ENCODE measurements around the gene SNX9. TPM values are rescaled to one million over a fixed set of nuclear protein-coding genes. Genes with fewer than 3 reads are reported as not detected.

SNX9 gene
- total and polyA plus RNA-seq, 2 donors (not counting 1 experiment from before 2014, with no cell fraction given) = 56.8 to 117 TPM

GRCh38 chr6:157879873-157880254 lies 56.8 kb downstream of the SNX9 start:
- Histone ChIP-seq H3K4me1 (ENCODE audit: control insufficient read depth, extremely low read depth, insufficient read depth, low read length) (no peaks in the 10 kb centered on the region), H3K36me3 (ENCODE audit: control insufficient read depth, insufficient read depth, low read length) (peaks cover 12% of the 10 kb centered on the region), H3K27me3 (ENCODE audit: control insufficient read depth, insufficient read depth, low read length) (no peaks in the 10 kb centered on the region), H3K79me2 (ENCODE audit: control insufficient read depth, insufficient read depth, low read length) (peaks cover 6% of the 10 kb centered on the region), H3K9me3 (ENCODE audit: control insufficient read depth, insufficient read depth, low read depth, low read length) (no peaks in the 10 kb centered on the region), H2AFZ (ENCODE audit: low read length) (no peak overlapping the region), H3K27ac (ENCODE audit: insufficient read depth, low read length) (no peak overlapping the region), H3K4me2 (ENCODE audit: extremely low read depth, insufficient read depth, low read length) (no peak overlapping the region), H3K4me3 (replicated peaks in 1 of 4; ENCODE audit: control extremely low read depth in 1 of 4, insufficient read depth in 1 of 4, low read depth in 3 of 4, low read length in 4 of 4) (no peak overlapping the region), H4K20me1 (ENCODE audit: control insufficient read depth, extremely low read depth, insufficient read depth, low read length) (no peaks in the 10 kb centered on the region), H3K9ac (ENCODE audit: insufficient read depth, low read length) (no peak overlapping the region)
- DNase-seq (ENCODE audit: low read depth in 2 of 2) = no peak
- TF ChIP-seq CTCF (conservative IDR thresholded peaks at IDR 0.05 in 1 of 2, IDR thresholded peaks at IDR 0.05 in 1 of 2; ENCODE audit: low read depth in 1 of 2, low read length in 2 of 2) (no peak), EZH2 (IDR thresholded peaks at IDR 0.05; ENCODE audit: low read length, missing control alignments) (no peak)

GRCh38 chr6:157880534-157880933 lies 57.5 kb downstream of the SNX9 start:
- Histone ChIP-seq H3K36me3 (ENCODE audit: control insufficient read depth, insufficient read depth, low read length) (peaks cover 6% of the 10 kb centered on the region), H3K27me3 (ENCODE audit: control insufficient read depth, insufficient read depth, low read length) (no peaks in the 10 kb centered on the region), H3K9ac (ENCODE audit: insufficient read depth, low read length) (no peak overlapping the region), H3K4me3 (replicated peaks in 1 of 4; ENCODE audit: control extremely low read depth in 1 of 4, insufficient read depth in 1 of 4, low read depth in 3 of 4, low read length in 4 of 4) (no peak overlapping the region), H3K4me2 (ENCODE audit: extremely low read depth, insufficient read depth, low read length) (no peak overlapping the region), H3K9me3 (ENCODE audit: control insufficient read depth, insufficient read depth, low read depth, low read length) (no peaks in the 10 kb centered on the region), H4K20me1 (ENCODE audit: control insufficient read depth, extremely low read depth, insufficient read depth, low read length) (no peaks in the 10 kb centered on the region), H3K79me2 (ENCODE audit: control insufficient read depth, insufficient read depth, low read length) (peaks cover 6% of the 10 kb centered on the region), H3K27ac (ENCODE audit: insufficient read depth, low read length) (no peak overlapping the region), H3K4me1 (ENCODE audit: control insufficient read depth, extremely low read depth, insufficient read depth, low read length) (no peaks in the 10 kb centered on the region), H2AFZ (ENCODE audit: low read length) (no peak overlapping the region)
- no peak for DNase-seq (ENCODE audit: low read depth in 2 of 2)
- TF ChIP-seq EZH2 (IDR thresholded peaks at IDR 0.05; ENCODE audit: low read length, missing control alignments) = no peak

- Histone ChIP-seq H3K79me2 (ENCODE audit: control insufficient read depth, insufficient read depth, low read length) (peaks cover 6% of the 10 kb centered on the region), H3K27ac (ENCODE audit: insufficient read depth, low read length) (no peak overlapping the region), H3K4me3 (replicated peaks in 1 of 4; ENCODE audit: control extremely low read depth in 1 of 4, insufficient read depth in 1 of 4, low read depth in 3 of 4, low read length in 4 of 4) (no peak overlapping the region), H4K20me1 (ENCODE audit: control insufficient read depth, extremely low read depth, insufficient read depth, low read length) (no peaks in the 10 kb centered on the region), H3K9me3 (ENCODE audit: control insufficient read depth, insufficient read depth, low read depth, low read length) (no peaks in the 10 kb centered on the region), H3K4me2 (ENCODE audit: extremely low read depth, insufficient read depth, low read length) (no peak overlapping the region), H3K9ac (ENCODE audit: insufficient read depth, low read length) (no peak overlapping the region), H3K4me1 (ENCODE audit: control insufficient read depth, extremely low read depth, insufficient read depth, low read length) (no peaks in the 10 kb centered on the region), H3K36me3 (ENCODE audit: control insufficient read depth, insufficient read depth, low read length) (peaks cover 8% of the 10 kb centered on the region), H2AFZ (ENCODE audit: low read length) (no peak overlapping the region), H3K27me3 (ENCODE audit: control insufficient read depth, insufficient read depth, low read length) (no peaks in the 10 kb centered on the region)
- TF ChIP-seq CTCF (conservative IDR thresholded peaks at IDR 0.05 in 1 of 2, IDR thresholded peaks at IDR 0.05 in 1 of 2; ENCODE audit: low read depth in 1 of 2, low read length in 2 of 2) (no peak), EZH2 (IDR thresholded peaks at IDR 0.05; ENCODE audit: low read length, missing control alignments) (no peak)
- DNase-seq (ENCODE audit: low read depth in 2 of 2) = no peak
Measured at GRCh38 chr6:157881342-157881741, 58.3 kb downstream of the SNX9 start.

Data from fibroblast of lung (primary cell).